ENCODE results near the gene SEMA3A.

GRCh38 chr7:84209006-84209405 lies 14.4 kb upstream of the SEMA3A start:
- TF ChIP-seq, protein P1, sequence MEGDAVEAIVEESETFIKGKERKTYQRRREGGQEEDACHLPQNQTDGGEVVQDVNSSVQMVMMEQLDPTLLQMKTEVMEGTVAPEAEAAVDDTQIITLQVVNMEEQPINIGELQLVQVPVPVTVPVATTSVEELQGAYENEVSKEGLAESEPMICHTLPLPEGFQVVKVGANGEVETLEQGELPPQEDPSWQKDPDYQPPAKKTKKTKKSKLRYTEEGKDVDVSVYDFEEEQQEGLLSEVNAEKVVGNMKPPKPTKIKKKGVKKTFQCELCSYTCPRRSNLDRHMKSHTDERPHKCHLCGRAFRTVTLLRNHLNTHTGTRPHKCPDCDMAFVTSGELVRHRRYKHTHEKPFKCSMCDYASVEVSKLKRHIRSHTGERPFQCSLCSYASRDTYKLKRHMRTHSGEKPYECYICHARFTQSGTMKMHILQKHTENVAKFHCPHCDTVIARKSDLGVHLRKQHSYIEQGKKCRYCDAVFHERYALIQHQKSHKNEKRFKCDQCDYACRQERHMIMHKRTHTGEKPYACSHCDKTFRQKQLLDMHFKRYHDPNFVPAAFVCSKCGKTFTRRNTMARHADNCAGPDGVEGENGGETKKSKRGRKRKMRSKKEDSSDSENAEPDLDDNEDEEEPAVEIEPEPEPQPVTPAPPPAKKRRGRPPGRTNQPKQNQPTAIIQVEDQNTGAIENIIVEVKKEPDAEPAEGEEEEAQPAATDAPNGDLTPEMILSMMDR (IDR thresholded peaks at IDR 0.05; ENCODE audit: low read depth, low read length), result no peak
- TF ChIP-seq EZH2phosphoT487 (IDR thresholded peaks at IDR 0.05; ENCODE audit: low read depth), result no peak

All from OCI-LY3 (cell line).